Activated CD8-positive, alpha-beta memory T cell treated with anti-CD3 and anti-CD28 coated beads, Interleukin-2, amount 50 U/mL, for 4 hours (primary cell): Measurements from ENCODE around the gene RUFY3.
"Not testable (repeated sequence)": the region's sequence is repeated elsewhere in the genome, so short reads cannot be mapped to it uniquely, and the experiment has no call there.

Experiments
- DNase-seq: peaks from one replicate; pipeline ENCODE4 v3.0.0-alpha.2; 2020

RUFY3 gene

GRCh38 chr4:70788733-70789132 is 67.0 kb downstream of the RUFY3 start:
- DNase-seq: no peak

GRCh38 chr4:70793626-70794025 is 71.9 kb downstream of the RUFY3 start:
- DNase-seq: no peak

- no peak for DNase-seq
Measured at GRCh38 chr4:70801265-70801809, 79.6 kb downstream of the RUFY3 start.

GRCh38 chr4:70802928-70803580 is 81.3 kb downstream of the RUFY3 start:
- DNase-seq: no peak

- DNase-seq: no peak
Measured at GRCh38 chr4:70808151-70808550, 86.4 kb downstream of the RUFY3 start.

- DNase-seq: no peak
Measured at GRCh38 chr4:70815370-70815769, 93.6 kb downstream of the RUFY3 start.

- DNase-seq: no peak
Measured at GRCh38 chr4:70816894-70817293, 95.1 kb downstream of the RUFY3 start.

- no peak for DNase-seq
Measured at GRCh38 chr4:70818173-70818855, 96.5 kb downstream of the RUFY3 start.

- no peak for DNase-seq
Measured at GRCh38 chr4:70818921-70819320, 97.2 kb downstream of the RUFY3 start.

- no peak for DNase-seq
Measured at GRCh38 chr4:70829015-70829414, 107.3 kb downstream of the RUFY3 start.

- no peak for DNase-seq
Measured at GRCh38 chr4:70829492-70829891, 107.7 kb downstream of the RUFY3 start.

- DNase-seq: no peak
Measured at GRCh38 chr4:70830054-70830453, 108.3 kb downstream of the RUFY3 start.

- DNase-seq: no peak
Measured at GRCh38 chr4:70831293-70831692, 109.5 kb downstream of the RUFY3 start.

- DNase-seq: no peak
Measured at GRCh38 chr4:70833675-70834074, 111.9 kb downstream of the RUFY3 start.

GRCh38 chr4:70836081-70836480 is 114.3 kb downstream of the RUFY3 start:
- DNase-seq: no peak

- no peak for DNase-seq
Measured at GRCh38 chr4:70838204-70838603, 116.4 kb downstream of the RUFY3 start.

- peak; percentile 65 for DNase-seq
Measured at GRCh38 chr4:70838666-70839588, 117.2 kb downstream of the RUFY3 start.

- DNase-seq: peak; percentile 93
Measured at GRCh38 chr4:70839589-70840093, 117.9 kb downstream of the RUFY3 start, which contains the start of gene GRSF1. Gene GRSF1, minus strand, starts transcription at chr4:70839890. Its CDS starts 63 bp downstream, at chr4:70839827.

GRCh38 chr4:70840137-70840536 is 118.4 kb downstream of the RUFY3 start:
- DNase-seq: peak; percentile 60

- not testable (repeated sequence) for DNase-seq
Measured at GRCh38 chr4:70840631-70841030, 118.9 kb downstream of the RUFY3 start.

- no peak for DNase-seq
Measured at GRCh38 chr4:70841211-70841610, 119.4 kb downstream of the RUFY3 start.

- DNase-seq: no peak
Measured at GRCh38 chr4:70841951-70842350, 120.2 kb downstream of the RUFY3 start.
